Adrenal gland (tissue), 12 donors: ENCODE results near the gene ATP8B1. TPM values are rescaled to one million over a fixed set of nuclear protein-coding genes. Genes with fewer than 3 reads are reported as not detected.
A peak's percentile ranks its signal among the peaks of the same experiment; 100 is the strongest.

Experiments
- DNase-seq, 7 donors: peaks; one replicate each; pipeline ENCODE4 v3.0.0-alpha.2; 2019 to 2020
- H3K27ac ChIP-seq, 5 donors: fragments of 200-600 bp; sonication (generic) in 4 of 5; 1 replicate in 3 of 5; 2 replicates in 2 of 5; pipeline versions ENCODE4 v1.5.1 to v1.8.0; 2016 to 2020; ENCODE audit warnings: mild to moderate bottlenecking in 1 of 5
- H3K27me3 ChIP-seq: fragments of 200-600 bp; 2 replicates; pipeline ENCODE4 v1.8.0; 2021
- H3K36me3 ChIP-seq, 2 donors: fragments of 200-600 bp; replicated peaks in 1 of 2; 1 replicate in 1 of 2; 2 replicates in 1 of 2; pipeline versions ENCODE4 v1.5.1 to v1.8.0; 2018 to 2022
- H3K4me1 ChIP-seq, 2 donors: fragments of 200-600 bp; replicated peaks in 1 of 2; 1 replicate in 1 of 2; 2 replicates in 1 of 2; pipeline versions ENCODE4 v1.5.1 to v1.8.0; 2018 to 2021
- H3K4me3 ChIP-seq, 4 donors: fragments of 200-600 bp; sonication (generic) in 3 of 4; one replicate each; pipeline ENCODE4 v1.5.1; 2016 to 2018
- H3K9me3 ChIP-seq, 3 donors: fragments of 200-600 bp; sonication (generic) in 1 of 3; replicated peaks in 1 of 3; 1 replicate in 2 of 3; 2 replicates in 1 of 3; pipeline versions ENCODE4 v1.5.1 to v1.8.0; 2016 to 2021
- POLR2A ChIP-seq, 2 donors: fragments of 450-650 bp; IDR thresholded peaks; one replicate each; pipeline ENCODE4 v1.6.1; 2017; ENCODE audit warnings: antibody characterized with exemption in 2 of 2, mild to moderate bottlenecking in 2 of 2, moderate library complexity in 1 of 2
- WGBS, 4 donors: extraction: QIAGEN DNeasy Blood & Tissue Kit in 2 of 4; methylation state at CpG; one replicate each; pipeline versions ENCODE4 v1.1.5 to v1.1.7; 2013 to 2017; 5-methylcytosine and 5-hydroxymethylcytosine counted together
- intact Hi-C, 2 donors: fragments of 100-400 bp; cut with DNase I; formaldehyde crosslinking; loops; one replicate each; pipeline versions ENCODE4 v1.14.1 to v1.15.0; 2022 to 2023
- polyA plus RNA-seq, 3 donors: library from polyadenylated mRNA; stranded (reverse); fragments of 200-250 nt in 2 of 3; fragments of 350-450 nt in 1 of 3; fragmentation: Illumina TruSeq in 1 of 3; extraction: RNeasy Lipid Tissue Mini Kit (QIAGEN cat#74804) in 1 of 3; gene quantifications; one replicate each; pipeline ENCODE4 v1.2.3, GENCODE V29; 2013 to 2014
- total RNA-seq, 9 donors: library from RNA; depleted of rRNA in 4 of 9; stranded (reverse); fragments of >200 nt in 4 of 9; fragments of 120-200 nt in 1 of 9; fragmentation: NEBNext Ultra II Directional in 1 of 9; extraction: Animal tissue kit (Norgen Biotek cat#: 25700) in 1 of 9; gene quantifications; one replicate each; pipeline versions ENCODE4 v1.1.0 to v1.2.4, GENCODE V29; 2013 to 2023
- TF ChIP-seq, protein P1 (sequence below), 6 experiments: fragments of 450-650 bp in 4 of 6; fragments of 200-600 bp in 2 of 6; sonication (generic) in 1 of 6; IDR thresholded peaks; 1 replicate in 5 of 6; 2 replicates in 1 of 6; pipeline versions ENCODE4 v1.5.1 to v1.8.0; 2016 to 2021; ENCODE audit warnings: antibody characterized with exemption in 6 of 6, mild to moderate bottlenecking in 2 of 6, moderate library complexity in 1 of 6
- donor health status: healthy with polysubstance abuse.
- donor health status: Bipolar disorder and iron deficiency.
- donor health status: DM: yes; HTN: yes; CAD: no.
- donor health status: DM: no; HTN: no; CAD: no.
- donor health status: DM: no; HTN: no; CAD: no.
- donor health status: DM: yes; HTN: yes; CAD: no.

The ATP8B1 gene
- total and polyA plus RNA-seq, 12 donors = 4.3 to 42.5 (median 14.4) TPM

GRCh38 chr18:57794951-57795728 lies 8.0 kb downstream of the ATP8B1 start:
- H3K4me1 ChIP-seq = peaks cover 5 to 6% of the 10 kb centered on the region in 2 donors
- no peaks in the 10 kb centered on the region for H3K27me3 ChIP-seq
- WGBS, 4 donors = 93 to 100% (median 99%) methylated on average over 4 of the region's 4 CpGs
- no peaks in the 10 kb centered on the region for H3K36me3 ChIP-seq
- H3K4me3 ChIP-seq = no peak overlapping the region
- intact Hi-C loops = no loop called here
- no peak overlapping the region for H3K27ac ChIP-seq
- no peaks in the 10 kb centered on the region for H3K9me3 ChIP-seq
- no peak for TF ChIP-seq POLR2A (IDR thresholded peaks at IDR 0.05)
- TF ChIP-seq, protein P1, sequence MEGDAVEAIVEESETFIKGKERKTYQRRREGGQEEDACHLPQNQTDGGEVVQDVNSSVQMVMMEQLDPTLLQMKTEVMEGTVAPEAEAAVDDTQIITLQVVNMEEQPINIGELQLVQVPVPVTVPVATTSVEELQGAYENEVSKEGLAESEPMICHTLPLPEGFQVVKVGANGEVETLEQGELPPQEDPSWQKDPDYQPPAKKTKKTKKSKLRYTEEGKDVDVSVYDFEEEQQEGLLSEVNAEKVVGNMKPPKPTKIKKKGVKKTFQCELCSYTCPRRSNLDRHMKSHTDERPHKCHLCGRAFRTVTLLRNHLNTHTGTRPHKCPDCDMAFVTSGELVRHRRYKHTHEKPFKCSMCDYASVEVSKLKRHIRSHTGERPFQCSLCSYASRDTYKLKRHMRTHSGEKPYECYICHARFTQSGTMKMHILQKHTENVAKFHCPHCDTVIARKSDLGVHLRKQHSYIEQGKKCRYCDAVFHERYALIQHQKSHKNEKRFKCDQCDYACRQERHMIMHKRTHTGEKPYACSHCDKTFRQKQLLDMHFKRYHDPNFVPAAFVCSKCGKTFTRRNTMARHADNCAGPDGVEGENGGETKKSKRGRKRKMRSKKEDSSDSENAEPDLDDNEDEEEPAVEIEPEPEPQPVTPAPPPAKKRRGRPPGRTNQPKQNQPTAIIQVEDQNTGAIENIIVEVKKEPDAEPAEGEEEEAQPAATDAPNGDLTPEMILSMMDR (IDR thresholded peaks at IDR 0.05) = no peak
- no peak for DNase-seq

- no peak overlapping the region for H3K4me3 ChIP-seq
- TF ChIP-seq POLR2A (IDR thresholded peaks at IDR 0.05) = no peak
- WGBS, 4 donors = 37 to 67% (median 61%) methylated on average over 3 of the region's 3 CpGs
- H3K27ac ChIP-seq = peak overlapping the region in 1 of 5 donors; percentile 36
- no peaks in the 10 kb centered on the region for H3K27me3 ChIP-seq
- peaks cover 17 to 20% of the 10 kb centered on the region in 2 donors for H3K4me1 ChIP-seq
- DNase-seq = peak in 1 of 7 donors; percentile 34
- intact Hi-C loops = no loop called here
- H3K9me3 ChIP-seq = no peaks in the 10 kb centered on the region
- H3K36me3 ChIP-seq = no peaks in the 10 kb centered on the region
Measured at GRCh38 chr18:57793302-57793986, 9.7 kb downstream of the ATP8B1 start.

GRCh38 chr18:57792631-57793301 lies 10.3 kb downstream of the ATP8B1 start:
- Histone ChIP-seq H3K27ac (peak overlapping the region in 2 of 5 donors; percentile 26 to 36), H3K4me1 (peaks cover 24 to 26% of the 10 kb centered on the region in 2 donors), H3K4me3 (no peak overlapping the region), H3K9me3 (no peaks in the 10 kb centered on the region), H3K27me3 (no peaks in the 10 kb centered on the region), H3K36me3 (no peaks in the 10 kb centered on the region)
- peak in 1 of 7 donors; percentile 30 for DNase-seq
- intact Hi-C loops = no loop called here
- TF ChIP-seq, protein P1 (IDR thresholded peaks at IDR 0.05) = no peak
- no peak for TF ChIP-seq POLR2A (IDR thresholded peaks at IDR 0.05)
- 54 to 61% (median 60%) methylated on average over 9 of the region's 9 CpGs for WGBS, 4 donors

- peak in 1 of 7 donors; percentile 3 for DNase-seq
- H3K9me3 ChIP-seq = no peaks in the 10 kb centered on the region
- TF ChIP-seq, protein P1 (IDR thresholded peaks at IDR 0.05) = no peak
- no peaks in the 10 kb centered on the region for H3K36me3 ChIP-seq
- no peak overlapping the region for H3K27ac ChIP-seq
- intact Hi-C loops = no loop called here
- peaks cover 19 to 24% of the 10 kb centered on the region in 2 donors for H3K4me1 ChIP-seq
- WGBS, 4 donors = 73 to 77% (median 76%) methylated on average over 2 of the region's 2 CpGs
- no peak overlapping the region for H3K4me3 ChIP-seq
- H3K27me3 ChIP-seq = no peaks in the 10 kb centered on the region
Measured at GRCh38 chr18:57791911-57792310, 11.2 kb downstream of the ATP8B1 start.
